ENCODE results near the gene SLC4A5. TPM values are rescaled to one million over a fixed set of nuclear protein-coding genes. Genes with fewer than 3 reads are reported as not detected.

SLC4A5 gene
- total RNA-seq, 1 donor from 2014 or later = 3.6 TPM

Other genes starting within 250 kb of the SLC4A5 start
- 17.6 TPM for gene BOLA3, start 195.5 kb downstream of the SLC4A5 start, total RNA-seq (ENCODE audit: insufficient read depth, low replicate concordance)
- 112 TPM for gene MOB1A, start 164.5 kb downstream of the SLC4A5 start, total RNA-seq (ENCODE audit: insufficient read depth, low replicate concordance)
- gene MTHFD2, start 144.8 kb downstream of the SLC4A5 start, total RNA-seq (ENCODE audit: insufficient read depth, low replicate concordance) = 45.3 TPM
- 49.8 TPM for gene DCTN1, start 36.9 kb upstream of the SLC4A5 start, total RNA-seq (ENCODE audit: insufficient read depth, low replicate concordance)
- gene C2orf81, start 78.2 kb upstream of the SLC4A5 start, total RNA-seq (ENCODE audit: insufficient read depth, low replicate concordance) = 1.4 TPM
- 14.2 TPM for gene WDR54, start 78.3 kb upstream of the SLC4A5 start, total RNA-seq (ENCODE audit: insufficient read depth, low replicate concordance)
- 17.3 TPM for gene RTKN, start 98.5 kb upstream of the SLC4A5 start, total RNA-seq (ENCODE audit: insufficient read depth, low replicate concordance)
- 21.7 TPM for gene INO80B, start 111.7 kb upstream of the SLC4A5 start, total RNA-seq (ENCODE audit: insufficient read depth, low replicate concordance)
- gene WBP1, start 115.0 kb upstream of the SLC4A5 start, total RNA-seq (ENCODE audit: insufficient read depth, low replicate concordance) = 29.4 TPM
- 40.4 TPM for gene MOGS, start 122.0 kb upstream of the SLC4A5 start, total RNA-seq (ENCODE audit: insufficient read depth, low replicate concordance)
- gene MRPL53, start 129.3 kb upstream of the SLC4A5 start, total RNA-seq (ENCODE audit: insufficient read depth, low replicate concordance) = 47.4 TPM
- gene CCDC142, start 139.6 kb upstream of the SLC4A5 start, total RNA-seq (ENCODE audit: insufficient read depth, low replicate concordance) = 35.2 TPM
- 21.7 TPM for gene TTC31, start 139.7 kb upstream of the SLC4A5 start, total RNA-seq (ENCODE audit: insufficient read depth, low replicate concordance)
- not detected for gene LBX2, start 156.2 kb upstream of the SLC4A5 start, total RNA-seq (ENCODE audit: insufficient read depth, low replicate concordance)
- 13.5 TPM for gene PCGF1, start 164.3 kb upstream of the SLC4A5 start, total RNA-seq (ENCODE audit: insufficient read depth, low replicate concordance)
- not detected for gene TLX2, start 171.0 kb upstream of the SLC4A5 start, total RNA-seq (ENCODE audit: insufficient read depth, low replicate concordance)
- 0.24 TPM for gene DQX1, start 182.8 kb upstream of the SLC4A5 start, total RNA-seq (ENCODE audit: insufficient read depth, low replicate concordance)
- gene AUP1, start 186.3 kb upstream of the SLC4A5 start, total RNA-seq (ENCODE audit: insufficient read depth, low replicate concordance) = 41.9 TPM
- gene HTRA2, start 186.5 kb upstream of the SLC4A5 start, total RNA-seq (ENCODE audit: insufficient read depth, low replicate concordance) = 49.4 TPM
- gene LOXL3, start 210.5 kb upstream of the SLC4A5 start, total RNA-seq (ENCODE audit: insufficient read depth, low replicate concordance) = 68.1 TPM
- gene DOK1, start 211.3 kb upstream of the SLC4A5 start, total RNA-seq (ENCODE audit: insufficient read depth, low replicate concordance) = 12.0 TPM

Measured in umbilical cord (tissue), 1 donor.